Measurements from ENCODE around the gene KMT2A. TPM values are rescaled to one million over a fixed set of nuclear protein-coding genes. Genes with fewer than 3 reads are reported as not detected.

Gene KMT2A
- total RNA-seq, 1 experiment from 2014 or later, result 116 TPM

- no TSS peak for BruUV-seq (replicated peaks)
- H3K4me1 ChIP-seq (ENCODE audit: insufficient read depth, low read length, poor library complexity, severe bottlenecking), result peaks cover 10% of the 10 kb centered on the region
- no peaks in the 10 kb centered on the region for H3K27me3 ChIP-seq (replicated peaks; ENCODE audit: insufficient read depth, low read depth, low read length, poor library complexity)
- TF ChIP-seq CTCF (conservative IDR thresholded peaks at IDR 0.05; ENCODE audit: low read depth, low read length), result no peak
- no peak for TF ChIP-seq EZH2 (IDR thresholded peaks at IDR 0.05; ENCODE audit: borderline replicate concordance, low read depth, low read length, poor library complexity, severe bottlenecking)
- no peaks in the 10 kb centered on the region for H3K9me3 ChIP-seq (ENCODE audit: low read depth, low read length, poor library complexity, severe bottlenecking)
- H3K36me3 ChIP-seq (ENCODE audit: insufficient read depth, low read length, poor library complexity, severe bottlenecking), result no peaks in the 10 kb centered on the region
- POLR2A ChIA-PET (ENCODE audit: low non-redundant PET), result no interaction called here
- no peak overlapping the region for H3K4me3 ChIP-seq (ENCODE audit: low read depth, low read length, poor library complexity, severe bottlenecking)
- CTCF ChIA-PET, result no interaction called here
- intact Hi-C loops (cut with micrococcal nuclease; ENCODE audit: unreplicated experiment), result no loop called here
- H3K27ac ChIP-seq (ENCODE audit: low read depth, low read length, poor library complexity, severe bottlenecking), result no peak overlapping the region
- no peak for DNase-seq (ENCODE audit: low spot score)
Measured at GRCh38 chr11:118417801-118418200, 18.5 kb upstream of the KMT2A start.

GRCh38 chr11:118418766-118419165 is 17.5 kb upstream of the KMT2A start:
- ChIA-PET CTCF (no interaction called here), POLR2A (ENCODE audit: low non-redundant PET) (no interaction called here)
- no peak for TF ChIP-seq CTCF (conservative IDR thresholded peaks at IDR 0.05; ENCODE audit: low read depth, low read length)
- DNase-seq (ENCODE audit: low spot score), result no peak
- Histone ChIP-seq H3K27ac (ENCODE audit: low read depth, low read length, poor library complexity, severe bottlenecking) (no peak overlapping the region), H3K36me3 (ENCODE audit: insufficient read depth, low read length, poor library complexity, severe bottlenecking) (no peaks in the 10 kb centered on the region), H3K4me1 (ENCODE audit: insufficient read depth, low read length, poor library complexity, severe bottlenecking) (peaks cover 10% of the 10 kb centered on the region), H3K4me3 (ENCODE audit: low read depth, low read length, poor library complexity, severe bottlenecking) (no peak overlapping the region), H3K9me3 (ENCODE audit: low read depth, low read length, poor library complexity, severe bottlenecking) (no peaks in the 10 kb centered on the region), H3K27me3 (replicated peaks; ENCODE audit: insufficient read depth, low read depth, low read length, poor library complexity) (no peaks in the 10 kb centered on the region)
- intact Hi-C loops (cut with micrococcal nuclease; ENCODE audit: unreplicated experiment), result no loop called here
- BruUV-seq (replicated peaks), result no TSS peak

GRCh38 chr11:118427707-118428106 is 8.6 kb upstream of the KMT2A start:
- no peak for DNase-seq (ENCODE audit: low spot score)
- H3K9me3 ChIP-seq (ENCODE audit: low read depth, low read length, poor library complexity, severe bottlenecking), result no peaks in the 10 kb centered on the region
- TF ChIP-seq EZH2 (IDR thresholded peaks at IDR 0.05; ENCODE audit: borderline replicate concordance, low read depth, low read length, poor library complexity, severe bottlenecking), result no peak
- no peak for TF ChIP-seq CTCF (conservative IDR thresholded peaks at IDR 0.05; ENCODE audit: low read depth, low read length)
- intact Hi-C loops (cut with micrococcal nuclease; ENCODE audit: unreplicated experiment), result no loop called here
- no peaks in the 10 kb centered on the region for H3K27me3 ChIP-seq (replicated peaks; ENCODE audit: insufficient read depth, low read depth, low read length, poor library complexity)
- H3K27ac ChIP-seq (ENCODE audit: low read depth, low read length, poor library complexity, severe bottlenecking), result no peak overlapping the region
- no TSS peak for BruUV-seq (replicated peaks)
- H3K36me3 ChIP-seq (ENCODE audit: insufficient read depth, low read length, poor library complexity, severe bottlenecking), result no peaks in the 10 kb centered on the region
- ChIA-PET POLR2A (ENCODE audit: low non-redundant PET) (interaction anchor here (0.6 kb wide), 1 partner anchor 31 kb away, joined by 14 read pairs; no protein-coding TSS in a partner anchor), CTCF (no interaction called here)
- no peak overlapping the region for H3K4me3 ChIP-seq (ENCODE audit: low read depth, low read length, poor library complexity, severe bottlenecking)
- H3K4me1 ChIP-seq (ENCODE audit: insufficient read depth, low read length, poor library complexity, severe bottlenecking), result peaks cover 5% of the 10 kb centered on the region

All from A673 (cell line).